PC-3 (cell line): ENCODE data around the gene BFSP2. TPM values are rescaled to one million over a fixed set of nuclear protein-coding genes. Genes with fewer than 3 reads are reported as not detected.
"Not testable (repeated sequence)": the region's sequence is repeated elsewhere in the genome, so short reads cannot be mapped to it uniquely, and the experiment has no call there.

Source experiments
- ATAC-seq: fragments of 200-7000 bp; cut with Tn5 transposase; 2 replicates; pipeline ENCODE4 v1.9.1; 2020; ENCODE audit warnings: mild to moderate bottlenecking, moderate library complexity
- BruUV-seq: library from RNA; stranded (reverse); fragments of 400-500 nt; replicated peaks from 2 replicates; lab custom pipeline; 2021; lab: Mats Ljungman, UMichigan
- CTCF ChIA-PET: fragments of 300-600 bp; sonication (Branson Sonifier 250); formaldehyde crosslinking; loops from one replicate; lab custom pipeline; 2022; ENCODE audit warnings: antibody characterized with exemption; lab: Charles Lee
- POLR2A ChIA-PET: fragments of 300-600 bp; sonication (Branson Sonifier 250); formaldehyde crosslinking; loops from one replicate; lab custom pipeline; 2022; ENCODE audit warnings: antibody characterized with exemption; ENCODE audit not compliant: unreplicated experiment; lab: Charles Lee
- DNase-seq: peaks from one replicate; pipeline ENCODE4 v3.0.0-alpha.2; 2015
- H2AFZ ChIP-seq: fragments of 300-600 bp; sonication (generic); 2 replicates; pipeline ENCODE4 v1.6.0; 2016; ENCODE audit warnings: antibody characterized with exemption, low read length
- H3F3A ChIP-seq: fragments of 300-600 bp; sonication (generic); one replicate; pipeline ENCODE4 v1.6.0; 2017; ENCODE audit warnings: antibody characterized with exemption, low read length, control low read depth, mild to moderate bottlenecking; ENCODE audit not compliant: unreplicated experiment
- H3K27ac ChIP-seq: fragments of 300-600 bp; sonication (generic); 2 replicates; pipeline ENCODE4 v1.5.1; 2016; ENCODE audit warnings: mild to moderate bottlenecking, low read length
- H3K27me3 ChIP-seq: fragments of 300-600 bp; sonication (generic); 2 replicates; pipeline ENCODE4 v1.6.1; 2016; ENCODE audit warnings: low read length, mixed read lengths
- H3K36me3 ChIP-seq: fragments of 300-600 bp; sonication (generic); 2 replicates; pipeline ENCODE4 v1.6.1; 2016; ENCODE audit warnings: low read depth, mixed run types, low read length, mixed read lengths
- H3K4me1 ChIP-seq: fragments of 300-600 bp; sonication (generic); 2 replicates; pipeline ENCODE4 v1.5.1; 2016; ENCODE audit warnings: low read length; ENCODE audit not compliant: insufficient read depth
- H3K4me2 ChIP-seq: fragments of 300-600 bp; sonication (generic); 2 replicates; pipeline ENCODE4 v1.6.0; 2016; ENCODE audit warnings: low read length
- H3K4me3 ChIP-seq: fragments of 300-600 bp; sonication (generic); 2 replicates; pipeline ENCODE4 v1.5.1; 2016; ENCODE audit warnings: mild to moderate bottlenecking, low read length, mixed read lengths
- H3K79me2 ChIP-seq: fragments of 300-600 bp; sonication (generic); 2 replicates; pipeline ENCODE4 v1.6.1; 2017; ENCODE audit warnings: low read length, mixed read lengths
- H3K9ac ChIP-seq: fragments of 300-600 bp; sonication (generic); 2 replicates; pipeline ENCODE4 v1.6.0; 2016; ENCODE audit warnings: mild to moderate bottlenecking, low read length
- H3K9me2 ChIP-seq: fragments of 300-600 bp; sonication (generic); replicated peaks from 2 replicates; pipeline ENCODE4 v1.6.1; 2016; ENCODE audit warnings: mixed run types, low read length, mixed read lengths
- H3K9me3 ChIP-seq: fragments of 300-600 bp; sonication (generic); 2 replicates; pipeline ENCODE4 v1.6.1; 2016; ENCODE audit warnings: low read length, mixed read lengths
- H4K20me1 ChIP-seq: fragments of 300-600 bp; sonication (generic); 2 replicates; pipeline ENCODE4 v1.6.1; 2016; ENCODE audit warnings: low read length, mixed read lengths
- CTCF ChIP-seq: fragments of 300-600 bp; sonication (generic); conservative IDR thresholded peaks from 2 replicates; pipeline ENCODE4 v1.5.1; 2017; ENCODE audit warnings: antibody characterized with exemption, low read depth, mild to moderate bottlenecking, low read length
- EZH2 ChIP-seq: fragments of 300-600 bp; sonication (generic); IDR thresholded peaks from one replicate; pipeline ENCODE4 v1.6.1; 2017; ENCODE audit warnings: antibody characterized with exemption, mild to moderate bottlenecking, low read length; ENCODE audit not compliant: unreplicated experiment
- EZH2phosphoT487 ChIP-seq: fragments of 300-600 bp; sonication (generic); IDR thresholded peaks from 2 replicates; pipeline ENCODE4 v1.6.1; 2018; ENCODE audit warnings: mild to moderate bottlenecking, antibody characterized with exemption, low read length, borderline replicate concordance
- intact Hi-C: fragments of 100-400 bp; cut with micrococcal nuclease; formaldehyde crosslinking; loops from 2 replicates; pipeline ENCODE4 v1.9.0; 2023
- total RNA-seq: library from RNA; depleted of rRNA; stranded (reverse); fragments of >200 nt; gene quantifications from 2 replicates; pipeline ENCODE4 v1.2.3, GENCODE V29; 2014

The BFSP2 gene
- total RNA-seq, 1 experiment from 2014 or later: not detected

- no TSS peak for BruUV-seq
- H3K9me3 ChIP-seq: no peaks in the 10 kb centered on the region
- ATAC-seq: no peak
- H3K36me3 ChIP-seq: no peaks in the 10 kb centered on the region
- no peak overlapping the region for H3K9ac ChIP-seq
- no peak for TF ChIP-seq EZH2phosphoT487
- H3F3A ChIP-seq: no peaks in the 10 kb centered on the region
- H3K9me2 ChIP-seq: no peaks in the 10 kb centered on the region
- H3K27me3 ChIP-seq: no peaks in the 10 kb centered on the region
- intact Hi-C loops: no loop called here
- no peak overlapping the region for H2AFZ ChIP-seq
- ChIA-PET CTCF (no interaction called here), POLR2A (no interaction called here)
- H3K4me3 ChIP-seq: no peak overlapping the region
- H3K27ac ChIP-seq: no peak overlapping the region
- DNase-seq: no peak
- no peaks in the 10 kb centered on the region for H3K4me1 ChIP-seq
- no peak overlapping the region for H3K4me2 ChIP-seq
- H3K79me2 ChIP-seq: no peaks in the 10 kb centered on the region
- H4K20me1 ChIP-seq: no peaks in the 10 kb centered on the region
Measured at GRCh38 chr3:133469140-133469731, 69.4 kb downstream of the BFSP2 start.

- CTCF ChIA-PET: interaction anchor here (0.7 kb wide), 1 partner anchor 29 kb away, joined by 5 read pairs; no protein-coding TSS in a partner anchor
- no peaks in the 10 kb centered on the region for H3F3A ChIP-seq
- no peak overlapping the region for H3K27ac ChIP-seq
- no peak for ATAC-seq
- H2AFZ ChIP-seq: no peak overlapping the region
- no peaks in the 10 kb centered on the region for H3K27me3 ChIP-seq
- TF ChIP-seq CTCF (no peak), EZH2phosphoT487 (no peak), EZH2 (no peak)
- no peaks in the 10 kb centered on the region for H3K9me3 ChIP-seq
- no peak overlapping the region for H3K4me2 ChIP-seq
- intact Hi-C loops: no loop called here
- no peak overlapping the region for H3K9ac ChIP-seq
- no peaks in the 10 kb centered on the region for H4K20me1 ChIP-seq
- POLR2A ChIA-PET: no interaction called here
- H3K79me2 ChIP-seq: no peaks in the 10 kb centered on the region
- H3K36me3 ChIP-seq: no peaks in the 10 kb centered on the region
- no peak for DNase-seq
- H3K4me3 ChIP-seq: no peak overlapping the region
- H3K9me2 ChIP-seq: no peaks in the 10 kb centered on the region
- BruUV-seq: no TSS peak
- H3K4me1 ChIP-seq: no peaks in the 10 kb centered on the region
Measured at GRCh38 chr3:133472242-133472641, 72.4 kb downstream of the BFSP2 start.

GRCh38 chr3:133472889-133473288 lies 73.0 kb downstream of the BFSP2 start:
- no peaks in the 10 kb centered on the region for H4K20me1 ChIP-seq
- no peak overlapping the region for H3K4me3 ChIP-seq
- no peaks in the 10 kb centered on the region for H3K9me2 ChIP-seq
- H3K36me3 ChIP-seq: no peaks in the 10 kb centered on the region
- H3K4me2 ChIP-seq: no peak overlapping the region
- H3K79me2 ChIP-seq: no peaks in the 10 kb centered on the region
- DNase-seq (no peak), ATAC-seq (no peak)
- no peak overlapping the region for H3K27ac ChIP-seq
- H3K4me1 ChIP-seq: no peaks in the 10 kb centered on the region
- no peaks in the 10 kb centered on the region for H3F3A ChIP-seq
- BruUV-seq: no TSS peak
- no peak overlapping the region for H2AFZ ChIP-seq
- H3K27me3 ChIP-seq: no peaks in the 10 kb centered on the region
- intact Hi-C loops: no loop called here
- POLR2A ChIA-PET: no interaction called here
- no peak overlapping the region for H3K9ac ChIP-seq
- no peaks in the 10 kb centered on the region for H3K9me3 ChIP-seq
- no peak for TF ChIP-seq EZH2phosphoT487
- TF ChIP-seq CTCF: no peak
- TF ChIP-seq EZH2: no peak
- CTCF ChIA-PET: interaction anchor here (0.7 kb wide), 1 partner anchor 29 kb away, joined by 5 read pairs; no protein-coding TSS in a partner anchor

GRCh38 chr3:133473472-133474191 lies 73.8 kb downstream of the BFSP2 start:
- DNase-seq, H3K36me3 ChIP-seq, H3K9me2 ChIP-seq, ATAC-seq, intact Hi-C loops, H3K9me3 ChIP-seq, H3F3A ChIP-seq, H3K27me3 ChIP-seq, H3K4me3 ChIP-seq, H3K9ac ChIP-seq, CTCF ChIA-PET, H3K4me1 ChIP-seq, H4K20me1 ChIP-seq, BruUV-seq, H2AFZ ChIP-seq, H3K27ac ChIP-seq, H3K79me2 ChIP-seq, H3K4me2 ChIP-seq, POLR2A ChIA-PET: not testable (repeated sequence)
